DND-41 (cell line): ENCODE results near the gene DDX17.

Experiments
- EZH2 ChIP-seq: IDR thresholded peaks from 3 replicates; pipeline ENCODE4 v1.6.1; 2012; ENCODE audit warnings: borderline replicate concordance, low read depth, mild to moderate bottlenecking, moderate library complexity, low read length, inconsistent platforms; ENCODE audit not compliant: severe bottlenecking
- TF ChIP-seq, protein P1 (sequence below): IDR thresholded peaks from 2 replicates; pipeline ENCODE4 v1.5.1; 2012; ENCODE audit warnings: borderline replicate concordance, low read length, moderate library complexity, mild to moderate bottlenecking; ENCODE audit not compliant: poor library complexity, severe bottlenecking; ENCODE audit errors: extremely low read depth

DNA sequence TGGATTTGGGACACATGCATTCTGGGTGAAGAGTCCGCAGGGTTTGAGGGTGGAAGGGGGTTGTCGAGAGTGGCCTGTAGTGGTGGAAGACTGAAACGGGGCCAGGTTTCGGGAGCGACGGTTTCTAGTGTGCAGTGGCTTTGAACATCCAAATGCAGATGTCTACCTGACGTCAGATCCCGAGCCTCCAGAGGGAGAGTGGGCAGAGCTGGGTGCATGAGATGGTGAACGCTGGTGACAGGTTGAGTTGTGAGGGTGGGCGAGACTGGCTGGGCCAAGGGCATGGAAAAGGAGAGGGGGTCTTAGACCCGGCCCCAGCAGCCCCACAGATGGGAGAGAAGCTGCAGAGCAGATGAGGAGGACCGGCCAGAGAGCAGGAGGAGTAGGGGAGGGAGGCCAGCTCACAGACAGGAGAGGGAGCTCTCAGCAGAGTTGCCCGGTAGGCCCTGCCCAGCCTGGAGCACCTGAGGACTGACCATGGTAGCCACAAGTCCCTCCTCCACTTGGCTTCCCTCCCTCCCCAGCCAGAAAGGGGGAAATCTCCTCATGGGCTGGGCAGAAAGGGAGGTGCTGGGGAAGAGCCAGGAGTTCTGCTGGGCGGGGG is 65.3 kb downstream of the DDX17 start:
- TF ChIP-seq, protein P1, sequence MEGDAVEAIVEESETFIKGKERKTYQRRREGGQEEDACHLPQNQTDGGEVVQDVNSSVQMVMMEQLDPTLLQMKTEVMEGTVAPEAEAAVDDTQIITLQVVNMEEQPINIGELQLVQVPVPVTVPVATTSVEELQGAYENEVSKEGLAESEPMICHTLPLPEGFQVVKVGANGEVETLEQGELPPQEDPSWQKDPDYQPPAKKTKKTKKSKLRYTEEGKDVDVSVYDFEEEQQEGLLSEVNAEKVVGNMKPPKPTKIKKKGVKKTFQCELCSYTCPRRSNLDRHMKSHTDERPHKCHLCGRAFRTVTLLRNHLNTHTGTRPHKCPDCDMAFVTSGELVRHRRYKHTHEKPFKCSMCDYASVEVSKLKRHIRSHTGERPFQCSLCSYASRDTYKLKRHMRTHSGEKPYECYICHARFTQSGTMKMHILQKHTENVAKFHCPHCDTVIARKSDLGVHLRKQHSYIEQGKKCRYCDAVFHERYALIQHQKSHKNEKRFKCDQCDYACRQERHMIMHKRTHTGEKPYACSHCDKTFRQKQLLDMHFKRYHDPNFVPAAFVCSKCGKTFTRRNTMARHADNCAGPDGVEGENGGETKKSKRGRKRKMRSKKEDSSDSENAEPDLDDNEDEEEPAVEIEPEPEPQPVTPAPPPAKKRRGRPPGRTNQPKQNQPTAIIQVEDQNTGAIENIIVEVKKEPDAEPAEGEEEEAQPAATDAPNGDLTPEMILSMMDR, result no peak
- no peak for TF ChIP-seq EZH2
